SU-DHL-6 (cell line): ENCODE results near the gene DSCAML1.

Experiments used
- H2AFZ ChIP-seq: fragments of 200-600 bp; sonication (generic); 2 replicates; pipeline ENCODE4 v1.6.1; 2014; ENCODE audit warnings: low read depth, mild to moderate bottlenecking, moderate library complexity, mixed read lengths, antibody characterized with exemption, low read length; ENCODE audit not compliant: severe bottlenecking
- H3F3A ChIP-seq: fragments of 200-600 bp; shearing (Covaris generic); 2 replicates; pipeline ENCODE4 v1.6.0; 2016; ENCODE audit warnings: antibody characterized with exemption, mild to moderate bottlenecking; ENCODE audit not compliant: insufficient read depth
- H3K27ac ChIP-seq: fragments of 200-600 bp; sonication (generic); 2 replicates; pipeline ENCODE4 v1.5.1; 2016; ENCODE audit warnings: low read depth, mild to moderate bottlenecking, low read length, moderate library complexity, mixed read lengths
- H3K27me3 ChIP-seq: fragments of 200-600 bp; sonication (generic), shearing (Covaris generic); 2 replicates; pipeline ENCODE4 v1.6.0; 2014; ENCODE audit warnings: mild to moderate bottlenecking, low read length
- H3K36me3 ChIP-seq: fragments of 200-600 bp; sonication (generic); 2 replicates; pipeline ENCODE4 v1.6.1; 2014; ENCODE audit warnings: mild to moderate bottlenecking, low read length, mixed read lengths
- H3K4me2 ChIP-seq: fragments of 300-600, 200-600 bp; shearing (Covaris generic), sonication (generic); 2 replicates; pipeline ENCODE4 v1.6.0; 2014; ENCODE audit warnings: low read length, low read depth, mild to moderate bottlenecking; ENCODE audit not compliant: poor library complexity, severe bottlenecking
- H3K4me3 ChIP-seq: fragments of 200-600 bp; sonication (generic); 2 replicates; pipeline ENCODE4 v1.5.1; 2014; ENCODE audit warnings: antibody characterized with exemption, low read length, mild to moderate bottlenecking, mixed read lengths; ENCODE audit not compliant: insufficient read depth, poor library complexity, severe bottlenecking
- H3K79me2 ChIP-seq: fragments of 200-600 bp; sonication (generic); 2 replicates; pipeline ENCODE4 v1.6.1; 2014; ENCODE audit warnings: mild to moderate bottlenecking, low read length, moderate library complexity; ENCODE audit not compliant: insufficient read depth
- H3K9ac ChIP-seq: fragments of 200-600 bp; sonication (generic); 2 replicates; pipeline ENCODE4 v1.7.0; 2014; ENCODE audit warnings: mild to moderate bottlenecking, low read length
- H3K9me2 ChIP-seq: fragments of 200-600 bp; sonication (generic); replicated peaks from 2 replicates; pipeline ENCODE4 v1.6.1; 2014; ENCODE audit warnings: low read length; ENCODE audit not compliant: insufficient read depth
- H3K9me3 ChIP-seq: fragments of 200-600 bp; sonication (generic); 2 replicates; pipeline ENCODE4 v1.6.1; 2014; ENCODE audit warnings: low read length, mixed read lengths; ENCODE audit not compliant: insufficient read depth
- H4K20me1 ChIP-seq: fragments of 200-600 bp; sonication (generic); 2 replicates; pipeline ENCODE4 v1.6.1; 2014; ENCODE audit warnings: low read depth, mild to moderate bottlenecking, antibody characterized with exemption, low read length, moderate library complexity, mixed read lengths
- CTCF ChIP-seq: fragments of 200-600 bp; sonication (generic); IDR thresholded peaks from one replicate; pipeline ENCODE4 v1.5.1; 2017; ENCODE audit warnings: antibody characterized with exemption, mild to moderate bottlenecking, low read length, moderate library complexity; ENCODE audit not compliant: insufficient read depth, poor library complexity, severe bottlenecking
- EZH2phosphoT487 ChIP-seq: fragments of 200-600 bp; sonication (generic), shearing (Covaris generic); conservative IDR thresholded peaks from 2 replicates; pipeline ENCODE4 v1.6.1; 2018; ENCODE audit warnings: mild to moderate bottlenecking, antibody characterized with exemption, low read length, moderate library complexity, mixed read lengths

Gene DSCAML1

GRCh38 chr11:117819096-117820040, 22.4 kb upstream of the DSCAML1 start:
- H4K20me1 ChIP-seq = no peaks in the 10 kb centered on the region
- no peaks in the 10 kb centered on the region for H3K79me2 ChIP-seq
- H2AFZ ChIP-seq = no peak overlapping the region
- TF ChIP-seq CTCF (peak; percentile 50), EZH2phosphoT487 (no peak)
- no peak overlapping the region for H3K4me2 ChIP-seq
- H3K9ac ChIP-seq = no peak overlapping the region
- H3K4me3 ChIP-seq = no peak overlapping the region
- no peaks in the 10 kb centered on the region for H3K9me2 ChIP-seq
- H3K27ac ChIP-seq = no peak overlapping the region
- no peaks in the 10 kb centered on the region for H3K9me3 ChIP-seq
- no peaks in the 10 kb centered on the region for H3K36me3 ChIP-seq
- H3K27me3 ChIP-seq = no peaks in the 10 kb centered on the region
- H3F3A ChIP-seq = no peaks in the 10 kb centered on the region

GRCh38 chr11:117818041-117818873, 21.2 kb upstream of the DSCAML1 start:
- no peak overlapping the region for H3K4me3 ChIP-seq
- H3F3A ChIP-seq = no peaks in the 10 kb centered on the region
- no peaks in the 10 kb centered on the region for H3K27me3 ChIP-seq
- H4K20me1 ChIP-seq = no peaks in the 10 kb centered on the region
- no peak overlapping the region for H3K27ac ChIP-seq
- no peak overlapping the region for H3K4me2 ChIP-seq
- no peak for TF ChIP-seq EZH2phosphoT487
- no peak overlapping the region for H3K9ac ChIP-seq
- H3K79me2 ChIP-seq = no peaks in the 10 kb centered on the region
- H3K9me2 ChIP-seq = no peaks in the 10 kb centered on the region
- H3K36me3 ChIP-seq = no peaks in the 10 kb centered on the region
- H2AFZ ChIP-seq = no peak overlapping the region
- H3K9me3 ChIP-seq = no peaks in the 10 kb centered on the region

- H3K9me3 ChIP-seq = no peaks in the 10 kb centered on the region
- peak; percentile 97 for TF ChIP-seq CTCF
- no peak for TF ChIP-seq EZH2phosphoT487
- H3K36me3 ChIP-seq = no peaks in the 10 kb centered on the region
- no peaks in the 10 kb centered on the region for H3K9me2 ChIP-seq
- no peak overlapping the region for H3K4me2 ChIP-seq
- H3K79me2 ChIP-seq = no peaks in the 10 kb centered on the region
- H3K9ac ChIP-seq = no peak overlapping the region
- H3F3A ChIP-seq = no peaks in the 10 kb centered on the region
- H3K4me3 ChIP-seq = no peak overlapping the region
- no peak overlapping the region for H2AFZ ChIP-seq
- no peak overlapping the region for H3K27ac ChIP-seq
- H4K20me1 ChIP-seq = no peaks in the 10 kb centered on the region
- H3K27me3 ChIP-seq = no peaks in the 10 kb centered on the region
Observed at GRCh38 chr11:117817368-117818040, 20.5 kb upstream of the DSCAML1 start.
